Measurements from ENCODE around the gene PADI4.
A peak's percentile ranks its signal among the peaks of the same experiment; 100 is the strongest.

The PADI4 gene

DNA sequence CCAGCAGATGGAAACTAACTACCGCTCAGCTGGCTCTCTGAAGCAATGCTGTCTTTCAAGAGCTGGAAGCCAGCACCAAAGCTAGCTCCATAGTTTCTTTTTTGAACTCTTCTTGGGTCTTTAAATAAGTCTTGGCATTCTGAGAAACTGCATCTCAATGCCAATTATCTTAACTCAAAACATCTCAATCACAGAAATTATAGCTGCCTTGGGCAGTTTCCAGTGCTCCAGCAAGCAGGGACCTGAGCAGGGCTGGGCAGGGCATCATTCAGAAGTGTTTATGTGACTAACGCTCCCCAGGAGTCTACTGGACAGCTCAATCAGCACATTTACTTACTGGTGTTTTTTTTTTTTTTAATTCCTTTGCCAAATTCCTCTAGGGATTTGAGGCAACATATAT is 18.3 kb upstream of the PADI4 start:
- peak overlapping the region; percentile 100 for H3K27ac ChIP-seq
- ChIA-PET POLR2A (ENCODE audit: low non-redundant PET) (interaction anchor here (0.6 kb wide), 2 partner anchors 9 to 213 kb away, joined by 4 to 5 read pairs; no protein-coding TSS in a partner anchor), CTCF (interaction anchor here (0.6 to 1.1 kb wide), 3 partner anchors 11 to 310 kb away, joined by 3 to 4 read pairs (median 3); no protein-coding TSS in a partner anchor)
- TF ChIP-seq, protein P1, sequence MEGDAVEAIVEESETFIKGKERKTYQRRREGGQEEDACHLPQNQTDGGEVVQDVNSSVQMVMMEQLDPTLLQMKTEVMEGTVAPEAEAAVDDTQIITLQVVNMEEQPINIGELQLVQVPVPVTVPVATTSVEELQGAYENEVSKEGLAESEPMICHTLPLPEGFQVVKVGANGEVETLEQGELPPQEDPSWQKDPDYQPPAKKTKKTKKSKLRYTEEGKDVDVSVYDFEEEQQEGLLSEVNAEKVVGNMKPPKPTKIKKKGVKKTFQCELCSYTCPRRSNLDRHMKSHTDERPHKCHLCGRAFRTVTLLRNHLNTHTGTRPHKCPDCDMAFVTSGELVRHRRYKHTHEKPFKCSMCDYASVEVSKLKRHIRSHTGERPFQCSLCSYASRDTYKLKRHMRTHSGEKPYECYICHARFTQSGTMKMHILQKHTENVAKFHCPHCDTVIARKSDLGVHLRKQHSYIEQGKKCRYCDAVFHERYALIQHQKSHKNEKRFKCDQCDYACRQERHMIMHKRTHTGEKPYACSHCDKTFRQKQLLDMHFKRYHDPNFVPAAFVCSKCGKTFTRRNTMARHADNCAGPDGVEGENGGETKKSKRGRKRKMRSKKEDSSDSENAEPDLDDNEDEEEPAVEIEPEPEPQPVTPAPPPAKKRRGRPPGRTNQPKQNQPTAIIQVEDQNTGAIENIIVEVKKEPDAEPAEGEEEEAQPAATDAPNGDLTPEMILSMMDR (conservative IDR thresholded peaks at IDR 0.05; ENCODE audit: low read depth), result no peak
- peak; percentile 74 for DNase-seq (ENCODE audit: low spot score)

- TF ChIP-seq, protein P1 (conservative IDR thresholded peaks at IDR 0.05; ENCODE audit: low read depth), result no peak
- ChIA-PET CTCF (no interaction called here), POLR2A (ENCODE audit: low non-redundant PET) (no interaction called here)
- peak overlapping the region; percentile 100 for H3K27ac ChIP-seq
- DNase-seq (ENCODE audit: low spot score), result no peak
Observed at GRCh38 chr1:17290553-17290952, 17.4 kb upstream of the PADI4 start.

- TF ChIP-seq, protein P1 (conservative IDR thresholded peaks at IDR 0.05; ENCODE audit: low read depth), result no peak
- peak overlapping the region; percentile 75 for H3K27ac ChIP-seq
- peak; percentile 46 for DNase-seq (ENCODE audit: low spot score)
- ChIA-PET POLR2A (ENCODE audit: low non-redundant PET) (no interaction called here), CTCF (interaction anchor here (0.5 to 0.9 kb wide), 2 partner anchors 146 to 167 kb away, joined by 3 to 4 read pairs; no protein-coding TSS in a partner anchor)
Observed at GRCh38 chr1:17292299-17293160, 15.5 kb upstream of the PADI4 start.

GRCh38 chr1:17293681-17294425 is 14.1 kb upstream of the PADI4 start:
- H3K27ac ChIP-seq, result peak overlapping the region; percentile 22; the same call in 1 of the 2 replicates
- POLR2A ChIA-PET (ENCODE audit: low non-redundant PET), result no interaction called here
- TF ChIP-seq, protein P1 (conservative IDR thresholded peaks at IDR 0.05; ENCODE audit: low read depth), result no peak
- DNase-seq (ENCODE audit: low spot score), result no peak
- CTCF ChIA-PET, result interaction anchor here (0.6 to 0.9 kb wide), 2 partner anchors 18 to 168 kb away, joined by 4 read pairs; no protein-coding TSS in a partner anchor

- CTCF ChIA-PET, result no interaction called here
- POLR2A ChIA-PET (ENCODE audit: low non-redundant PET), result no interaction called here
- TF ChIP-seq, protein P1 (conservative IDR thresholded peaks at IDR 0.05; ENCODE audit: low read depth), result no peak
- no peak overlapping the region for H3K27ac ChIP-seq
- no peak for DNase-seq (ENCODE audit: low spot score)
Observed at GRCh38 chr1:17295292-17295691, 12.7 kb upstream of the PADI4 start.

DNA sequence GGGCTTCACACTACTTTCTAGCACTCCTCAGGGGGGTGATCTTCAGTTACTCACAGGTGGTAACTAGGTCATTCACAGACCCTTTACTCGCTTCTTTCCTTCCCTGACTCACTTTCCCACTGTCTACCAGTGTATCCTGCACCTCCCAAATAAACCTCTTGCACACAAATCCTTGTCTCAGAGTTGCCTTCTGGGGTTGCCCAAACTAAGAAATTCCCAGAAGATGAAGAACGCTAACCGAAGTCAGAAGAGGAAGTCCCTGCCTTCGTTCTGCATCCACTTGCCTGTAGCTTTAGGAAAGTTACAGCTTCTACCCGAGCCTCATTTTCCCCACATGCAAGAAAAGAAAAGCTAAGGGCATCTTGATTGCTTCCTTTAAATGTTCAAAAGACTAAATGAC is 11.9 kb upstream of the PADI4 start:
- H3K27ac ChIP-seq, result no peak overlapping the region
- TF ChIP-seq, protein P1 (conservative IDR thresholded peaks at IDR 0.05; ENCODE audit: low read depth), result no peak
- no peak for DNase-seq (ENCODE audit: low spot score)
- ChIA-PET CTCF (interaction anchor here (0.8 kb wide), 1 partner anchor 37 kb away, joined by 5 read pairs; no protein-coding TSS in a partner anchor), POLR2A (ENCODE audit: low non-redundant PET) (no interaction called here)
